GM21717 (cell line): ENCODE results near the gene C15orf61.

ENCODE experiments used
- ATAC-seq: cut with Tn5 transposase; IDR thresholded peaks from one replicate; pipeline ENCODE4 v1.9.1; 2021; ENCODE audit warnings: mild to moderate bottlenecking, moderate library complexity; ENCODE audit not compliant: unreplicated experiment

C15orf61 gene

DNA sequence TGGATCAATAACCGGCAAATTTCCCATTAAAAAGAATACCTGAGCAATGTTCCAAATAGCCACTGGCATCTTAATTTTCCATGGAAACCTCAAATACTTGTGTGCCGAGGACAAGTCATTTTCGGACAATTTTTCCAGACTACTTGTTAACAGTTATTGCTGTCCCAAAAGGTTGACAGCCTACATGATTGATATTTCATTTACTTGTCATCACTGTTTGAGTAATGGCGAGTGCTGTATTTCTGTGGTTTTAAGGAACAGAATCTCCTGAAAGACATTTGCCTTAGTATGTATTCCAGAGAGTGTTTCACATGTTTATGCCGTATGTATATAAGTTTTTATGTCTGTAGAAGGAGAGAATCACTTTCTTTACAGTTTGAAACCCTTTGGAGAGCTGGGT lies 58.2 kb downstream of the C15orf61 start:
- ATAC-seq, result no peak
